ENCODE measurements around the gene ELOA2.
"Not testable (repeated sequence)": the region's sequence is repeated elsewhere in the genome, so short reads cannot be mapped to it uniquely, and the experiment has no call there.

Gene ELOA2, protein sequence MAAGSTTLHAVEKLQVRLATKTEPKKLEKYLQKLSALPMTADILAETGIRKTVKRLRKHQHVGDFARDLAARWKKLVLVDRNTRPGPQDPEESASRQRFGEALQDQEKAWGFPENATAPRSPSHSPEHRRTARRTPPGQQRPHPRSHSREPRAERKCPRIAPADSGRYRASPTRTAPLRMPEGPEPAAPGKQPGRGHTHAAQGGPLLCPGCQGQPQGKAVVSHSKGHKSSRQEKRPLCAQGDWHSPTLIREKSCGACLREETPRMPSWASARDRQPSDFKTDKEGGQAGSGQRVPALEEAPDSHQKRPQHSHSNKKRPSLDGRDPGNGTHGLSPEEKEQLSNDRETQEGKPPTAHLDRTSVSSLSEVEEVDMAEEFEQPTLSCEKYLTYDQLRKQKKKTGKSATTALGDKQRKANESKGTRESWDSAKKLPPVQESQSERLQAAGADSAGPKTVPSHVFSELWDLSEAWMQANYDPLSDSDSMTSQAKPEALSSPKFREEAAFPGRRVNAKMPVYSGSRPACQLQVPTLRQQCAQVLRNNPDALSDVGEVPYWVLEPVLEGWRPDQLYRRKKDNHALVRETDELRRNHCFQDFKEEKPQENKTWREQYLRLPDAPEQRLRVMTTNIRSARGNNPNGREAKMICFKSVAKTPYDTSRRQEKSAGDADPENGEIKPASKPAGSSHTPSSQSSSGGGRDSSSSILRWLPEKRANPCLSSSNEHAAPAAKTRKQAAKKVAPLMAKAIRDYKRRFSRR

DNA sequence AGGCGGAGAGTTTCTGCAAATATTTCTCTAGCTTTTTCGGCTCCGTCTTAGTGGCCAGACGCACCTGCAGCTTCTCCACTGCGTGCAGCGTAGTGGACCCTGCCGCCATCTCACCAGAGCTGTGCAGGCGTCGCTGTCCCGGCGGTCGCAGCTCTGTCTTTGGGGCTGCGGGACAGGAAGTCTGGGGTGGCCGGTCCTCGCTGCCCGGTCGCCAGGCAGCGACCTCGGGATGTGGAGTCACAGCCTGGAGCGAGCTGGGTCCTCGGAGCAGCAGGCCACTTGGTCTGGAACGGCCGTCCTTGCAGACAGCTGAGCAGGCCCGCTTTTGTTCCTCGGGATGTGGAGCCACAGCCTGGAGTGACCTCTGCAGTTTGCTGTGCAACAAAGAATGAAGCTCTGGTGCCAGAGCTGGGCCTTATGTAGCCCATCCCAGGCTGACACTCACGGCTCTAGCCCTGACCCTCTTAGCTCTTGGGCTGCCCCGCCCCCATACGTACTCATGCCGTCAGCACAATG, at the start of gene ELOA2:
Gene ELOA2, minus strand, starts transcription at position 466 of the 516 bp plus-strand sequence. Its CDS starts 357 bp downstream, at position 109.
- no peak for DNase-seq

DNA sequence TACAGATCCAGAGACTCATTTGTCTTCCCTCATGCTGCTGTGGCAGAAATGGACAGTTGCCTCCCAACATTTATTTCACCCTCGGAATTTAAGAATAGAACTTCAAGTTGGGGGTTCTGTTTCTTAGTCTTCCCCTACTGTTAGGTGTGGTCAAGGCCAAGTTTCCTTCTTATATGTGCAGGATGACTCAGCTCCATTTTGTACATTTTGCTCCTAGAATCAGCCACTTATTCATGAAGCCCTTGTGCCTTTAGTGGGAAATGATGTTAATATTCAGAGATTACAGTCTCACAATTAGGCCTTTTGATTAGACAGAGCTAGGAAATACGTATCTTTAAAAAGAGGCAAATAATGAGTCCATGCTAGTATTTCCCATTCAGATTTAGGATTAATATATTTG, 46.2 kb upstream of the ELOA2 start:
- DNase-seq: no peak

DNA sequence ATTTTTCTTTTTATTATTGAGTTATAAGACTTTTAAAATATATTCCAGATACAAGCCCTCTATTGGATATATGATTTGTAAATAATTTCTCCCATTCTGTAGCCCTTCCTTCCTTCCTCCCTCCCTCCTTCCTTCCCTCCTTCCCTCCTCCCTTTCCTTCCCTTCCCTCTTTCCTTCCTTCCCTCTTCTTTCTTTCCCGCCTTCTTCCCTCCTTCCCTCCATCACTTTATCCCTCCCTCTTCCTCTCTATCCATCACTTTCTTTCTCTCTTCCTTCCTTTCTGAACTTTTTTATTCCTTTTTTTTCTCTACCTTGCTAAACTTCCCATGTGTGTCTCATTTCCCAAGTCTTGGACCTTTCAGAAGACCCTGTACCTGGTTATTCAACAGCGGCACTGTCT, 45.5 kb upstream of the ELOA2 start:
- DNase-seq: no peak

DNA sequence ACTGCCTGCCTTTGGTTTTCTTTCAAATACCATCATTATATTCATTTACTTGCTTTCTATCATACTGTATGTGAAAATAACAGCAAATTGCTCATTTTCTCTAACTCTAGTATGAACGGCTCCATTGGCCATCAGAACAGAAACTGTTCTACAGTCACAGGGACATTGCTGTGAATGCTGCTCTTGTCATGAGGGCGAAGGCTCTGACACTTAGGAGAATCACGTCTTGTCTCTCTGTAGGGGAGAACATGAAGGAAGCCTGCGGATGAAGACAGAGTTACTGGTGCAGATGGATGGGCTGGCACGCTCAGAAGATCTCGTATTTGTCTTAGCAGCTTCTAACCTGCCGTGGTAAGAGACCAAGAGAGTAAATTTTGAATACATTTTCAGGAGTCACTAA, 41.7 kb upstream of the ELOA2 start:
- DNase-seq: peak; percentile 26

DNA sequence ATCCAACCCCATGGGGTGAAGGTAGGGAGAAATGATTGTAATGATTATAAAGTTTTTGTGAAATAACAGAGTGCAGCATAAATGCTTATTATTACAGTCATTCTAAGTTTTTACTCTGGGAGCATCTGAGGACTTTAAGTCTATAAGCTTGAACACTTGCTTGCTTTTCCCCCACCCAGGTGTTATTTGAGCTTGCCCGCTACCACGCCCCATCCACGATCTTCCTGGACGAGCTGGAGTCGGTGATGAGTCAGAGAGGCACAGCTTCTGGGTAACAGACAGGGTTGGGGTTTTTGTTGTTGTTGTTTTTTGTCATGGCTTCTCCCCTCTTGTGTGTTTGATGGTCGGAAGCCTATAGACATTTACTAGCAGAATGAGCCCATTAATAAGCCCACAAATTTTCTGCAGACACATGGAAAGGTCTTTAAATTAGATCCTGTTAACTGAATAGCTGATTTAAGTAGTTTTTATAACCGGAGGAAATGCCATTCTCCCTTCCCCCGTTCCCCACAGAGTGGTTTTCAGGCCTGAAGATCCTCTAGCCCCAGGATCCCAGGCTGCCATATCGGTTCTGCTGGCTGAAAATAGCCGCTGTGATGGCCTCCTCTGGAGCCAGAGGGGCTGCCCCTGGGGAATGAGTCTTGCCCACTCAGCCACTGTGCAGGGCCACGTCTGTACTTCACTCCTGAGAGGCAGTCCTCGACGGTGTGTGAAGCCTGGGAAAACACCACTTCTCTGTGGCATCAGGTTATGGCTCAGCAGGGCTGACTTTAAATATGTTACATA, 39.9 kb upstream of the ELOA2 start:
- DNase-seq: no peak

DNA sequence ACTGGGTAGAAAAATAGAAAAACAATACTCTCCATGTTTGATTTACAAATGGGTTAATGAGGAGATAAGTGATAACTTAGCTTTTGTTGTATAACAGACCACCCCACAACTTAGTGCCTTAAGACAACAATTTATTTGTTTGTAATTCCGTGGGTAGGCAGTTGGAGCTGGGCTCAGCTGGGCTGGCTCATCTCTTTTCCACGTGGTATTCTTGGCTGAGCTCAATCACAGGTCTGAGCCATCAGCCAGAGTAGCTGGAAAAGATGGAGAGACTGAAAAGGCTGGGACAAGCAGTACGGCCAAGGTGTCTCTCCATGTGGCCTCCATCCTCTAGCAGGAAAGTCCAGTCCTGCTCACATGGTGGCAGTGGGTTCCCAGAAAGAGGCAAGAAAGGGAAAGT, 32.2 kb upstream of the ELOA2 start:
- DNase-seq: no peak

DNA sequence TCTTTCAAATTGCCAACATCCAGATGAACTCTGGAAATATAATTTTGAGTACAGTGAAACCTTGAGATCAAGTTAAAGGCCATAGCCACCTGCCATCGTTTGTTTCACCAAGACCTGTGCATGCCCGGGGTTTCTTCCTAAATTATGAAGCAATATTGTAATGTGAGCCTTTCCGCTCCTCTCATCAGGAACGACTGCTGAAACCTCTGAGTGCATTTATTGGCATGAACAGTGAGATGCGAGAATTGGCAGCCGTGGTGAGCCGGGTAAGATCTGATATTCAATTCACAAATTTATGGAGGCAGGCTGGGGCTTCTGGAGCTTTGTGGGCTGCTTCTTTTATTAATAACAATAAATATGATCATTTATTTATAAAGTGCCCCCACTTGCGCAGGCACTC, 27.7 kb upstream of the ELOA2 start:
- no peak for DNase-seq

DNA sequence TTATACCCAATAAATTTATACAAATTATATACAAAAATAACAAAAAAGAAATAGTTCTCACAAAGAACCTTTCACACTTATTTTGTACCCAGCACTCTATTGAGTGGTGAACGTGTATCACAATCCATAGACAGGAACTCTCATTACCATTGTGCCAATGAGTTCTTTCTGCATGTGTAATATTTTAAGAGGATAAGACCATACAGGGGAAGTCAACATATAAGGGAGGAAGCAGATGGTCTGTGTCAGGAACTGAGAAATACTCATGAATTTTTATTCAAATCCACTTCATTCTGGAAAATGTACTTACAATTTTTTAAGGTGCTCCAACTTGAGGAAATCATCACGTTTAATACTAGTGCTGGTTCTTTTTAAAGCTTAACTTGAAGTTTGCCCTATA, 27.1 kb upstream of the ELOA2 start:
- no peak for DNase-seq

DNA sequence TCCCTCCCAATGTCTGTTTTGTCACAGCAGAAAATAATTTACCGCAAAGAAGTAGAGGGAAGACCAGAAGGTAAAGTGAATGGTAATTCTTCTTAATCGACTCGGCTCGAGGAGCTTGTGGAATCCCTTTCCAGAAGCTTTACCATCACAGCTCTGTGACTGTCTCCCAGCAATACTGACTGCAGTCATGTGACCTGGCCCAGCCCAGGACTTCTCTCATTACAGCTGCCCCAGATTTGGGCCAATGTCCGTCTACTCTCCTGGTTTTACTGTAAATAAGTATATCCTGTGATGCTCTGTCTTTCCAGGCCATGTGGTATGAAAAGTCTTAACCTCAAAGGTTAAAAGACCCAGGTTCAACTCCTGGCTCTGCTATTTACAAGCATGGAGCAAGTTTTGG, 18.9 kb upstream of the ELOA2 start:
- DNase-seq: no peak

DNA sequence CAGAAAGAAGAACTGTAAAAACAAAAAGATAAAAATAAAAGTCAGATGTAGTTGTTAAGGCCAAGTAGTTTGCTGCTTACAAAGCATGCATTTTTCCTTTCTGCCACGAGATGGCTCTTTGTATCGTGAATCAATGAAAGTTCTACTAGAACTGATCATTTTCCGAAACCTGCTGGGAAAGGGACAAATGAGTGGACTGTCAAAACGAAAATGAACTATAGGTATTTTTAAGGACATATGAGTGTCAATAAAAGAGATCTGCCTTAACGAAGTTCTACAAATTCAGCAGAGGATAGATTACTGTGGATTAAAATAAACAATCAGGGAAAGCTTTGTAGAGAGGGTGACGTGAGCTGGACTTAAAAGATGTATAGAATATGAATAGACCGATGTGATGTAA, 15.0 kb upstream of the ELOA2 start:
- no peak for DNase-seq

DNA sequence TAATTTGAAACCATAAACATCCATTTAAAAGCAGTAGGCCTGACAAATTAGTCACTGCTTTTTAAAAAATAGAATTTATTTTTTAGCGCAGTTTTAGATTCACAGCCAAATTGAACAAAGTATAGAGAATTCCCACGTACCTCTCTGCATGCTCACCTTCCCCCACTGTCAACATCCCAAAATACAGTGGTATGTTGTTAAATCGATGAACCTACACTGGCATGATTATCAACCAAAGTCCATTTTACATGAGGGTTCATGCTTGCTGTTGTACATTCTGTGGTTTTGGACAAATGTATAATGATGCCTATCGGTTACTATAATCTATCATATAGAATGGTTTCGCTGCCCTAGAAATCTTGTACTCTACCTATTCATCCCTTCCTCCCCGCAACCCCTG, 5.6 kb upstream of the ELOA2 start:
- no peak for DNase-seq

DNA sequence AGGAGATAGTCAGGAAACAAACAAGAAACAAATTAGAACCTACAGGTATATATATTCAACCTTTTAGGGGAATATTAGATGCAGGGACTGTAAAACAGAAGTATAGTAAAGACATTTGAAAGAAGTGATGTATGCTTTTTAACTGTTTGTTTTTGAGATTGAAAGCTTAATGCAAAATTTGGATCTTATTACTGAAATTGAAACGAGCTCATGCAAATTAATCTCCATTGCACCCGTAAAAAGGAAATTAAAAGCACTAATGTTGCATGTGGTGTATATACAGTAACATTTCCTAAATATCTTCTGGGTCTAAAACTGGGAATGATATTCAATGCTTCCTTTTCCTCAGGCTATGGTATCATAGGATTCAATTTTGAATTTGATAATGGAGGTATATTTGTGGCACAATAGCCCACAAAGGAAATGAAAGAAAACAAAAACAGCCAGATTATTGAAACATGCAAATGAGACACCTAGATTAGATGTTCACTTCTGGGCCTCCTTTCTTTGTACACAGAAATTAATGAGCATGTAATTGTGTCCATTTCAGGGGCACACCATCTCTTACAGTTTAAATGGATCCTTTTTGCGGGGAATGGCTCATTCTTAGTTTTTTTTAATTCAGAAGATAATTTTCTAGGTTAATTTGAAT, 1.6 kb upstream of the ELOA2 start:
- DNase-seq: no peak

DNA sequence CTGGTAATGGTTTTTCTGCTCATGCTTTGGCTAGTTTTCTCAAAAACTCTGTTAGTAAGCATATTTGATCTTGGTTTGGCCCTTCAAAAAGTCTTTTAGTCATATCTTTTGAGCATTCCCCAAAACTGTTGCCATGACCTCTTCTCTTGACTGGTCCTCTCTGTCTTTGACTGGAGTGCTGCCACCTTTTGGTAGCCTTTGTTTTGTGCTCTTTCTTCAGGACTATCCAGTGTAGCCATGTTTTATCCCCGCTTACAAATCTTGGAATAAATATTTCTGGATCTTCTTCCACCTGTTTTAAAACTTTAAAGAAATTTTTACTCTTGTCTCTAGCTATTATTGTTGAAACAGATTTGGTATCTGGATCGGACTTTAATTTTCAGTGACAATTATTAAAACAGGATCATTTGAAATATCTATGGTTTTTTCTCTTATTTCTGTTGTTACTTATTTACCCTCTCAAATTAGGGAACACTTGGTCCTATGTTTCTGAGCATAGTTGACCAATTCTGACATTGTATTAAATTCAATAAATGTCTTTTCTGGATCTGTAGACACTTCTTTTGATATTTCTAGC, 965 bp upstream of the ELOA2 start:
- DNase-seq: no peak

DNA sequence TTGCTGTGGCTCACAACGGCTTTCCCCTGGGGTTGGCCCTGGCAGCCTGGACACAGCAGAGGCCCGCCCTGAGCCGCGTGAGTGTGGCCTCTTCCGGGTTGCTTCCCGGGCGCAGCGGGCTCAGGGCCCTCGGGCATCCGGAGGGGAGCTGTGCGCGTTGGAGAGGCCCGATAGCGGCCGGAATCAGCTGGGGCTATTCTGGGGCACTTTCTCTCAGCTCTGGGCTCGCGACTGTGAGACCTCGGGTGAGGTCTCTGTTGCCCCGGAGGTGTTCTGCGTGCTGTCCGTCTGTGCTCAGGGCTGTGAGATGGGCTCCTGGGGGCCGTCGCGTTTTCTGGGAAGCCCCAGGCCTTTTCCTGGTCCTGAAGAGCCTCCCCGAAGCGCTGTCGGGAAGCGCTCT, 830 bp downstream of the ELOA2 start:
- DNase-seq: not testable (repeated sequence)

DNA sequence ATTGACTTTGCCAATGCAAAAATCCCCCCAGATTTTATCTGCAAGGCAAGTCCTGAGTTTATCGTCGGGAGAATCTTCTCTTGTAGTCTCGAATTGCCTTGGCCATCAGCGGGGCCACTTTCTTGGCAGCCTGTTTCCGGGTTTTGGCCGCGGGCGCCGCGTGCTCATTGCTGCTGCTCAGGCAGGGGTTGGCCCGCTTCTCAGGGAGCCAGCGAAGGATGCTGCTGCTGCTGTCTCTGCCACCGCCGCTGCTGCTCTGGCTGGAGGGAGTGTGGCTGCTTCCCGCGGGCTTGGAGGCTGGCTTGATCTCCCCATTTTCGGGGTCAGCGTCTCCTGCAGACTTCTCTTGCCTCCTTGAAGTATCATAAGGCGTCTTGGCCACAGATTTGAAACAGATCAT, 2.5 kb downstream of the ELOA2 start:
- DNase-seq: no peak

DNA sequence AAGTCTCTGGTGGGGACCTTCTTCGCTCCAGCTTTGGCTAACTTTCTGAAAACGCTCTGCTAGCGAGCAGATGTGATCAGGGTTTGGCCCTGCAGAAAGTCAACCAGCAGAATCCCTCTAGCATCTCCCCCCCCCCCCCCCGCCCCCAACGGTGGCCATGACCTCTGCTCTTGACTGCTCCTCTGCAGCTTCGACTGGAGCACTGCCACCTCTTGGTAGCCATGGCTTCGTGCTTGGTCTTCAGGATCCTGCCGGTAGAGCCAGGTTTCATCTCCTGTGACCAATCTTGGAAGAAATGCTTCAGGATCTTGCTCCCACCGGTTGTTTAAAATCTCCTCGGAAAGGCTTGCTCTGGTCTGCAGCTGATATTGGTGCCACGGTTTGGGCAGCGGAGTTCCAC, 4.5 kb downstream of the ELOA2 start:
- not testable (repeated sequence) for DNase-seq

DNA sequence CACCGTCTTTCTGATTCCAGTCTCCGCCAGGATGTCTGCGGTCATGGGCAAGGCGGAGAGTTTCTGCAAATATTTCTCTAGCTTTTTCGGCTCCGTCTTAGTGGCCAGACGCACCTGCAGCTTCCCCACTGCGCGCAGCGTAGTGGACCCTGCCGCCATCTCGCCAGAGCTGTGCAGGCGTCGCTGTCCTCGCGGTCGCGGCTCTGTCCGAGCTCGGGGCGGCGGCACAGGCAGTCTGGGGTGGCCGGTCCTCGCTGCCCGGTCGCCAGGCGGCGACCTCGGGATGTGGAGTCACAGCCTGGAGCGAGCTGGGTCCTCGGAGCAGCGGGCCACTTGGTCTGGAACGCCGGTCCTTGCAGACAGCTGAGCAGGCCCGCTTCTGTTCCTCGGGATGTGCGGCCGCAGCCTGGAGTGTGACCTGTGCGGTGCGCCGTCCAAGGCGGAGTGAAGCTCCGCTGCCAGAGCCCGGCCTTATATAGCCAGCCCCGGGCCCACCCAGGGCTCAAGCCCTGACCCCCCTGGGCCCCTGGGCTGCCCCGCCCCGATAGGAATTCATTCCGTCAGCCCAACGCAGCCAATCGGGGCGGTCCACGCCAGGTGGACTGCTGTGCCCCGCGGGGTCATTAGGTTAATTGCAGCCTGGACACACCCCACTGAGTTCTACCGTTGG, 5.6 kb downstream of the ELOA2 start:
- DNase-seq: not testable (repeated sequence)

DNA sequence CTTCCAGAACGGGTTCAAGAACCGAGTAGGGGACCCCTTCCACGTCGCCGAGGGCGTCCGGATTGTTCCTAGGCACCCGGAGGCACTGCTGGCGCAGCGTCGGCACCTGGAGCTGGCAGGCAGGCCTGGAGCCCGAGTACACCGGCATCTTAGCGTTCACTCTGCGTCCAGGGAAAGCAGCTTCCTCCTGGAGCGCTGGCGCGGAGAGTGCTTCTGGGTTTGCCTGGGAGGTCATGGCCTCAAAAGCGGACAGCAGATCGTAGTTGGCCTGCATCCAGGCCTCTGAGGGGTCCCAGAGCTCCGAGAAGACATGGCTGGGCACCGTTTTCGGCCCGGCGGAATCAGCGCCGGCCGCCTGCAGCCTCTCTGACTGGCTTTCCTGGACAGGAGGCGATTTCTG, 6.7 kb downstream of the ELOA2 start:
- DNase-seq: not testable (repeated sequence)

DNA sequence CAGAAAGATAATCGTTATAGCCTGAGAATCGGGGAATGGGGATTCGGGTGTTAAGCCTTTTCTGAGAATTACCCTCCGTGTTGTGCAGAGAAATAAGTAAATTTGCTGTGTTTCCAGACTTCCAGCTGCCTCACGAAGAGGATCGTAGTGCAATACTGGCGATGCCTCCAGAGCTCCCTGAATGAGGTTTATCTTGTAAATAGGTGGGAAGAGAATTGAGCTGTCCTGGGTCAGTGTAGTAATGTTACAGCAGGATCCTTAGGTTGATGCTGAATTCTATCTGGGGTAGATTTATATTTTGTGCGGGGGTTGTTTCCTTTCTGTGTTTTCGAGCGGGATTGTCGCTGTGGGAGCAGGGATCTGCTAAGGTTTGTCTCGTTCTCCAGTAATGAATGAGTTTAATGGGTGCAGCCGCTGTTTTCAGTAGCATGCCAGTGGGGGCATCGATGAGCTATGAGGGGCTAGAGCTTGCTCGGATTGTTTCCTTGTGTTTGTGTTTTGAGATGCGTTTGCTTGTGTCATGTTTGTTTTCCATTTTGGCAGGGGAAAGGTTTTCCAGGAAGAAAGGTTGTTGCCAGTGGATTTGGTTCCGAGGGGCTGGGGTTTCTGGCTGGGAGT, 9.8 kb downstream of the ELOA2 start:
- DNase-seq: not testable (repeated sequence)

DNA sequence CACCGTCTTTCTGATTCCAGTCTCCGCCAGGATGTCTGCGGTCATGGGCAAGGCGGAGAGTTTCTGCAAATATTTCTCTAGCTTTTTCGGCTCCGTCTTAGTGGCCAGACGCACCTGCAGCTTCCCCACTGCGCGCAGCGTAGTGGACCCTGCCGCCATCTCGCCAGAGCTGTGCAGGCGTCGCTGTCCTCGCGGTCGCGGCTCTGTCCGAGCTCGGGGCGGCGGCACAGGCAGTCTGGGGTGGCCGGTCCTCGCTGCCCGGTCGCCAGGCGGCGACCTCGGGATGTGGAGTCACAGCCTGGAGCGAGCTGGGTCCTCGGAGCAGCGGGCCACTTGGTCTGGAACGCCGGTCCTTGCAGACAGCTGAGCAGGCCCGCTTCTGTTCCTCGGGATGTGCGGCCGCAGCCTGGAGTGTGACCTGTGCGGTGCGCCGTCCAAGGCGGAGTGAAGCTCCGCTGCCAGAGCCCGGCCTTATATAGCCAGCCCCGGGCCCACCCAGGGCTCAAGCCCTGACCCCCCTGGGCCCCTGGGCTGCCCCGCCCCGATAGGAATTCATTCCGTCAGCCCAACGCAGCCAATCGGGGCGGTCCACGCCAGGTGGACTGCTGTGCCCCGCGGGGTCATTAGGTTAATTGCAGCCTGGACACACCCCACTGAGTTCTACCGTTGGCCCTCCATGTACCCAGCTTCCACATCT, 11.5 kb downstream of the ELOA2 start:
- DNase-seq: not testable (repeated sequence)

DNA sequence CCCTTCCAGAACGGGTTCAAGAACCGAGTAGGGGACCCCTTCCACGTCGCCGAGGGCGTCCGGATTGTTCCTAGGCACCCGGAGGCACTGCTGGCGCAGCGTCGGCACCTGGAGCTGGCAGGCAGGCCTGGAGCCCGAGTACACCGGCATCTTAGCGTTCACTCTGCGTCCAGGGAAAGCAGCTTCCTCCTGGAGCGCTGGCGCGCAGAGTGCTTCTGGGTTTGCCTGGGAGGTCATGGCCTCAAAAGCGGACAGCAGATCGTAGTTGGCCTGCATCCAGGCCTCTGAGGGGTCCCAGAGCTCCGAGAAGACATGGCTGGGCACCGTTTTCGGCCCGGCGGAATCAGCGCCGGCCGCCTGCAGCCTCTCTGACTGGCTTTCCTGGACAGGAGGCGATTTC, 12.6 kb downstream of the ELOA2 start:
- DNase-seq: not testable (repeated sequence)

All from retina (tissue), 1 donor.